T-helper 2 cell (primary cell): Measurements from ENCODE around the gene WSCD2.

Experiments
- DNase-seq, 5 experiments: peaks; one replicate each; pipeline versions ENCODE4 v3.0.0 to v3.0.0-alpha.2; 2012 to 2022

The WSCD2 gene

DNA sequence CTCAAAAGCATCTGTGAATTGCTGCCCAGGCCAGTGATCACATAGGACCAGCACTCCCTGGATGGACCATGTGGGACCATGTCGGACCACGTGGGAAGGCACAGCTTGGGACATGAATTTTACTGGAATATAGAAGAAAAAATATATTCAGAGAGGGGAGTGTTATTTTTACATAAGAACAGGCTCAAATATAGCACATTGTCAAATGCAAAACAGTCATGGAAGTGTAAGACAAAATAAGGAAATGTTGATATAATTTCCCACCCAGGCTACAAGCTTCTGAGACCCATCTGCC is 141.7 kb downstream of the WSCD2 start:
- no peak for DNase-seq

DNA sequence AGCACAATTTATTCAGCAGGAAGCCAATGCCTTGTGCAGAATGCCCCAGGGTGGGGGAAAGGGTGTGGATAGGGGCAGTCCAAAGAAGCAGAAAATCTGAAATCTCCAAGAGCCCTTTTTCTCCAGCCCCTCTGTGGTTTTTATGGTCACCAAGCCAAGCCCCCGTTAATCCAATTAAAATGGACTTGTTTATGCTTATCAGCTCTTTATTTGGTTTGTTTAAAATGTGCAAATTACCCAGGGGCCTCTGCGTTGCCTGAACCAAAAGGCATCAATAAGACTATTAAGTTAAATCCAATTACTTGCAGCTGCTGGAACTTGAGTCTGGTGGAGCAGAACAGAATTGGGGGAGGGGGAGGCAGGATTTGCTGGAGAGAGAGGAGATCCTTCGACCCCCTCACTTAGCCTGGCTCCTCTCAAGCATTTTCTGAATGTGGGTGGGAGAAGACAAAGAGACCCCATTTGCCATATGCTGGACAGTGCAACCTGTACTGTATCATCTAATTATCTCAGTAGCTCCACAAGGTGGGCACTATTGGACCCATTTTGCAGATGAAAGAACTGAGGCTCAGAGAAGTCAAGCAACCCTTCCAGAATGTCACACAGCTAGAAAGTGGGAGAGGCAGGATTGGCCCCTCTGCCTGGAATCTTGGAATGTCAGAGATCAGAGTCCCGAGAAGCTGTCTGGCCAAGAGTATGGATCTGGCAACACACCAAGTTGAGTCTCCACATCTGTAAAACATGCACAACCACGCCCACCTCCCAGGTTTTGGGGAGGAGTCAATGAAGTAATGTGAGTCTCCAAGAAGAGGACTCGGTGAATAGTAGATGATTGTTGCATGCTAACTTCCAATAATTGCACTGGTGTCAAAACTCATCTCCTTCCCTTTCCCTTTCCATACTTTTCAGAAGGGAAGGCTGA is 143.1 kb downstream of the WSCD2 start:
- no peak for DNase-seq

- DNase-seq, result no peak
Observed at GRCh38 chr12:108273217-108273616, 144.1 kb downstream of the WSCD2 start.

DNA sequence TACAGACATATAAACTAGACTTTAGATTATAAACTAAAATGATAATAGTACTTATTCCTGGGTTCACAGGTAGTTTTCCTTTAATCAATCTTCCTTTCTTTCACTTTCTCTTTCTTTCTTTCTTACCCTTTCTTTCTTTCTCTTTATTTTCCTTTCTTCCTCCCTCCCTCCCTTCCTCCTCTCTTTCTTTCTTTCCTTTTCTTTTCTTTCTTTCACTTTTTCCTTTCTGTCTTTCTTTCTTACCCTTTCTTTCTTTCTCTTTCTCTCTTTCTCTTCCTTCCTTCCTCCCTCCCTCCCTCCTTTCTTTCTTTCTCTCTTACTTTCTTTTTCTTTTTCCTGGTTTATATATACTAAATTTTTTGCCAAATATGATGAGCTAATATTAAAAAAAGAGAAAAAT is 148.5 kb downstream of the WSCD2 start:
- DNase-seq, result no peak

GRCh38 chr12:108282160-108282559 is 153.1 kb downstream of the WSCD2 start:
- DNase-seq, result no peak

DNA sequence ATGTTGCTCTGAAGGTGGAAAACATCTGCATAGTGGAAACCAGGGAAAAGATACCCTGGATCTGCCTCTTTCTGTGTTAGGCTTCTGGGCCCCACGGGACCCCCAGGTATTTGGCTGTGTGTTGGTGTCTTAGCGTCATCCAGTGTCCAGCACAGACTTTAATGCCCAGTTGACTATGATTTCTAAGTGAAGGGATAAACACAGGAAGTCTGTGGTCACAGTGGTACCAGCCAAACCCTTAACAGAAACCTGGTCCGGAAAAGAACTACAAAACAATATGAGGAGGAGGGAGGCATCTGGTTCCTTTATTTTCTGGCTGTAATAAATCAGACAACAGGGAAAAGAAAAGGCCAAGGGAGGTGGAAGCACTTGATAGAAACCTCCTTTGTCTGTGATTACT is 153.6 kb downstream of the WSCD2 start:
- DNase-seq, result no peak

GRCh38 chr12:108284163-108284562 is 155.1 kb downstream of the WSCD2 start:
- no peak for DNase-seq

DNA sequence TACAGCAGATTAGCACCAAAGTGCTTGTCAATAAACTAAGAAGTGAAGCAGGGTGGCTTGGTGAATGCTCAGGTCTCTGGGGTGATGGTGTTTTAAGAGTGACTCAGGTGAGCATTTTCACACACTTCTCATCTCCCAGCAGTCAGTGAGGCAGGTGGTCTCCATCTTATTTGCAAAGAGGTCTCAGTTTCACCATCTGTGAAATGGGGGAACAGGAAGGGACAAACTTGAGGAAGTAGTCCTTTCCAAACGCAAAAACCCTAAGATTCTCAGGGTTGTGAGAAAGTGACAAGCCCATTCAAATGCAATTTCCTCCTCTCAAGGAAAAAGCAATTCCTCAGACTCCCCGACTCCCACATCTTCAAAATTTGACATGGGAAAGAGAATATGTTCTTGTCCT is 155.9 kb downstream of the WSCD2 start:
- no peak for DNase-seq

DNA sequence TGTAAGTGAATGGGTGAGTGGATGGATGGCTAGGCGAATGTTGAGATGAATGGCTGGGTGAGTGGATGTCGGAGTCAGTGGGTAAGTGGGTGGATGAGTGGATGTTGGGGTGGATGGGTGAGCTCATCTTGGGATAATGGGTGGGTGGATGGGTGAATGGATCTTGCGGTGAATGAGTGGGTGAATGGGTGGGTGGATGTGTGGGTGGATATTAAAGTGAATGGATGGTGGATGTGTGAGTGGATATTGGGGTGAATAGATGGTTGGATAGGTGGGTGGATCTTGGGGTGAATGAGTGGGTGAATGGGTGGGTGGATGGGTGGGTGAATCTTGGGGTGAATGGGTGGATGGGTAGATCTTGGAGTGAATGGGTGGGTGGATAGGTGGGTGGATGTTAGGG is 158.1 kb downstream of the WSCD2 start:
- DNase-seq, result no peak

DNA sequence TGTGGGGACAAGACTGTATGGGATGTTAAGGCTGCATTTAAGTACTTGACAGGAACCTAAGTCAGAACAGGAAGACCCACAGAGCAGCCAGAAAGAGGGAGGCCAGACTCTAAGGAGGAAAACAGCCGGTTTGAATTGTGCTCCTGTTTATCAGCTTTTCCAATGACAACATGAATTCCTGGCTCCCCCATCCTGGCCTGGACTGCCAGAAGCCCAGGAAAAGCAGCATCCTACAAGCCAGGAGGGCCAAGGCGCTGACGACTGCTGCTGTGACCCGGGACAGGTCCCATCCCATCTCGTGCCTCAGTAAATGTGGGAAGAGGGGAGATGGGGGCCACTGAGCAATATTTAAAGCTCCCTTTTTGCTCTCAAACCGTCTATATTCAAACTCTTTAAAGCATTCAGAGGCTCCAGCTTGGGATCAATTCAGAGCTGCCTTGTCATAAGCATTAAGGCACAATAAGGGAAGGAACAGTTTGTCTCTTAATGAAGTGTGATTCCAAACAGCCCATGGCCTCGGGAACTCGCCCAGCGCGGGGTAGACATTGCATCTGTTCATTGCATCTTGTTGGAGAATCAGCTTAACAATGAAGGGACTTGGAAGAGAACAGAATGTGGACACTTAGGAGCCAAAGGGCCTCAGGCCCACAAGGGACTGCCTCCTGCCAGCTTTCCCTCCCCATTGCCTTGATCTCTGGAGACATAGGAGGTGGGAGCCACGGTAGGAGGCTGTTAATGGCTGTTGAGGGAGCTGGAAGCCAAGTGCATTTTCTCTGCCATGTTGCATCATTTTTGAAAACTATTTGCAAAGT is 160.5 kb downstream of the WSCD2 start:
- DNase-seq, result no peak

DNA sequence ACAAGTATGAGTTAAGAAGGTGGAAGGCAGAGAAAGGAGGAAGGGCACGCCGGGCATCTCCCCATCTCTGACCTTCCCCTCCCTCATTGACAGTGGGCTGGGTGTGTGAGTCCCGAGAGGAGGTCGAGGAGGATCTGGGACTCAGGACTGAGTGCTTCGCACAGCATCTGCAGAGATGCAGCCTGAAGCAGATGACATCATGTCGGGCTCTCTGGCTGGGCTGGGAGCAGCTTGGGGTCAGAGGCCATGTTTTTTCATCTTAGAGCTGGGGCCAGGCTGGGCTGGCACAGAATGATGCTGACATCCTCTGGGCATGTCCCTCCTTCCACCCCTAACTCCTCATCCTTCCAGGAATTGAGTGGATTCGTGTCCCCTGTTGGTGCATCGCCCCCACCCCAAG is 166.6 kb downstream of the WSCD2 start:
- DNase-seq, result no peak

GRCh38 chr12:108296945-108297344 is 167.9 kb downstream of the WSCD2 start:
- DNase-seq, result no peak

- DNase-seq, result no peak
Observed at GRCh38 chr12:108297424-108297823, 168.3 kb downstream of the WSCD2 start.

- peak in 1 of 5 experiments; percentile 16 for DNase-seq
Observed at GRCh38 chr12:108297895-108298760, 169.0 kb downstream of the WSCD2 start.

GRCh38 chr12:108298761-108299275 is 169.7 kb downstream of the WSCD2 start:
- DNase-seq, result no peak

- no peak for DNase-seq
Observed at GRCh38 chr12:108299516-108299915, 170.4 kb downstream of the WSCD2 start.
